HG03159 (cell line): ENCODE data around the gene ZNF99.
"Not testable (repeated sequence)": the region's sequence is repeated elsewhere in the genome, so short reads cannot be mapped to it uniquely, and the experiment has no call there.

Experiments used
- ATAC-seq: cut with Tn5 transposase; IDR thresholded peaks from one replicate; pipeline ENCODE4 v1.9.1; 2021; ENCODE audit warnings: mild to moderate bottlenecking, moderate library complexity; ENCODE audit not compliant: unreplicated experiment

The ZNF99 gene

GRCh38 chr19:22783651-22784410 lies at the start of gene ZNF99:
Gene ZNF99 (minus strand): TSS chr19:22784151. CDS start chr19:22784016, 135 bp downstream.
- no peak for ATAC-seq

DNA sequence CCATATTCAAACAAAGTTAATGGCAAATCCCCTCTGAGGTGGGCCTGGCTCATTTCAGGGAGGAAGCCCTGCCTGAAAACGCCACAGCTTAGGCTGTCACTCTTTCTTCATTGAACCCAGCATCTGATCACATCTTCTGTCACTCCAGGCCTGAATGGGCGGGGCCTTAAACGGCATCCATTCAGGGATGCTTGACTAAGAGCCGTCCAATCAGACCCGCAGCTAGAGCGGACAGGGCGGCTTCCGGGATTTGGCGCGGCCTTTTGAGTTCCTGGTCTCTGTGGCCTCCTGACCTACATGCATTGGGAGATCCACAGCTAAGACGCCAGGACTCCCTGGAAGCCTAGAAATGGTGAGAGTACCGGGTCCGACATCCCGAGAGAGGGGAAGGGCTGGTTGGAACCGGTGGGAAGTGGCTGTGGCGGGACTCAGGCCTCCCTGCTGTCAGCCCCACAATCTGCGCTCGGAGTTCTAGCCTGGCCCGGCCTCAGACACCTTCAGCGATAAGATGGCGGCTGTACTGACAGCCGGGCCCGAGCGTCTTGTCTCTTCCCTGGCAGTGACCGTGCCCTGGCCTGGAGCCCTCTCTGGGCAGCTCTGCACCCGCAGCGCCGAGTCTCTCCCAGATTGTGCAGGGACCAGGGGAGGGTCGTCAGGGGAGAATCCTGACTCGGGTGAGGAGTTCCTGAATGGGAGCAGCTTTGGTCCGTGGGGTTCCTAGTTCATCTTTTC lies 48.2 kb upstream of the ZNF99 start, which contains the start of gene ZNF723:
TSS of gene ZNF723 (plus strand) at position 261 of the 732 bp plus-strand sequence. CDS start at position 350, 89 bp downstream.
- ATAC-seq: no peak

DNA sequence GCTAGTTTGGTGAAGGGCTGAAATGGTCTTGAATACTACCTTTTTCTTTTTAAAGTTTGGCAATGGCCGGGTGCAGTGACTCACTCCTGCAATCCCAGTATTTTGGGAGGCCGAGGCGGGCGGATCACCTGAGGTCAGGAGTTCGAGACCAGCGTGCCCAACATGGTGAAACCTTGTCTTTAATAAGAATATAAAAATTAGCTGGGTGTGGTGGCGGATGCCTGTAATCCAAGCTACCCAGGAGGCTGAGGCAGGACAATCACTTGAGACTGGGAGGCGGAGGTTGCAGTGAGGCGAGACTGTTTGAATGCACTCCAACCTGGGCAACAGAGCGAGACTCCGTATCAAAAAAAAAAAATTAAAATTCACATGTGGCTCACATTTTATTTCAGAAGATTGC lies 47.3 kb upstream of the ZNF99 start:
- ATAC-seq: no peak

DNA sequence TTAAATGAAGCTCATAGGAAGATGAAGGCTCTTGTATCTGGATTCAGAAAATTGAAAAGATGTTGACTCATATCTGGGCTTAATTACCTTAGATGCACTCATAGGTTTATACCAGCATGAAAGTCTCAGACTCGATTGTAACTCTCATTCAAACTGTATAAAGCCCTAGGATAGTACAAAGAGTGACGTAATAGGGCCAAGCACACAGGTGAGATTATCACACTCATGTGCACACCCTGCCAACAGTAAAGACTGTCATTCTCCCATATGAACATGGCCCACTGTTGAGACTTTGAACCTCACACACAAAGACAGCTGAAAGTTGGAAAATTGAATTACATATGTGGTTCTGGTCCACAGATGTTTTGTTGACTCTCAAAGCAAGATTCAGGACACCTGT lies 30.2 kb upstream of the ZNF99 start:
- ATAC-seq: no peak

GRCh38 chr19:22807061-22807835 lies 23.3 kb upstream of the ZNF99 start:
- ATAC-seq: no peak

- ATAC-seq: no peak
Observed at GRCh38 chr19:22806418-22806817, 22.5 kb upstream of the ZNF99 start.

DNA sequence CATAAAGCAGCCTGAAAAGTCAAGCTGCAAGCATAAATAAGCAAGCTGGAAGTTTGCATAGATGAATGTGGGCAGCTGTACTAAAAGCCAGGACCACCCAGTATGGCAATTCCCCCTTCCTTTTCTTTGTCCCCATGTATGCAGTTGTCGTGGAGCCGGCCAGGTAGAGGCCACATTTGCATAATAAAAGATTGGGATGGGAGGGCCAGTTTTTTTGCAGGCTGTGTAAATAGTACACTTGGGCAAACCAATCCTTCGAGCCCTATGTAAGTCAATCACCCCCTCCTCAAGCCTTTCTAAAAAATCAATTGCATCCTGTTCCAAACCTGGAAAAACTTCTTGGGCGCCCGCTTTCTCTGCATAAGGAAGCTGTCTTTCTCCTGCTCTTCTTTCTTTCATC lies 13.1 kb upstream of the ZNF99 start:
- no peak for ATAC-seq

- ATAC-seq: not testable (repeated sequence)
Observed at GRCh38 chr19:22792863-22793262, 8.9 kb upstream of the ZNF99 start.

- no peak for ATAC-seq
Observed at GRCh38 chr19:22735911-22736645, 47.9 kb downstream of the ZNF99 start.

- ATAC-seq: no peak
Observed at GRCh38 chr19:22733691-22734090, 50.3 kb downstream of the ZNF99 start.

- ATAC-seq: not testable (repeated sequence)
Observed at GRCh38 chr19:22728214-22728613, 55.7 kb downstream of the ZNF99 start.

GRCh38 chr19:22721533-22721932 lies 62.4 kb downstream of the ZNF99 start:
- not testable (repeated sequence) for ATAC-seq

GRCh38 chr19:22708983-22709382 lies 75.0 kb downstream of the ZNF99 start:
- no peak for ATAC-seq

- ATAC-seq: not testable (repeated sequence)
Observed at GRCh38 chr19:22703096-22703495, 80.9 kb downstream of the ZNF99 start.

GRCh38 chr19:22702661-22703060 lies 81.3 kb downstream of the ZNF99 start:
- ATAC-seq: not testable (repeated sequence)
